ENCODE data around the gene FOXO3.

Gene FOXO3

GRCh38 chr6:108687921-108688320, 127.2 kb downstream of the FOXO3 start:
- TF ChIP-seq CTCF (conservative IDR thresholded peaks at IDR 0.05; ENCODE audit: low read depth), result no peak
- POLR2A ChIA-PET (ENCODE audit: low non-redundant PET), result no interaction called here
- CTCF ChIA-PET, result no interaction called here
- no peak for DNase-seq (ENCODE audit: low spot score)
- peak overlapping the region; percentile 63 for H3K27ac ChIP-seq

- no peak for TF ChIP-seq CTCF (conservative IDR thresholded peaks at IDR 0.05; ENCODE audit: low read depth)
- ChIA-PET CTCF (interaction anchor here (0.7 kb wide), 1 partner anchor 91 kb away, joined by 3 read pairs; no protein-coding TSS in a partner anchor), POLR2A (ENCODE audit: low non-redundant PET) (no interaction called here)
- DNase-seq (ENCODE audit: low spot score), result peak; percentile 99
- peak overlapping the region; percentile 93 for H3K27ac ChIP-seq
Observed at GRCh38 chr6:108689272-108690161, 128.8 kb downstream of the FOXO3 start.

GRCh38 chr6:108690326-108691049, 129.8 kb downstream of the FOXO3 start:
- TF ChIP-seq CTCF (conservative IDR thresholded peaks at IDR 0.05; ENCODE audit: low read depth), result no peak
- H3K27ac ChIP-seq, result peak overlapping the region; percentile 51
- POLR2A ChIA-PET (ENCODE audit: low non-redundant PET), result no interaction called here

GRCh38 chr6:108693430-108694154, 132.9 kb downstream of the FOXO3 start:
- CTCF ChIA-PET, result interaction anchor here (0.7 kb wide), 1 partner anchor 26 kb away, joined by 3 read pairs; no protein-coding TSS in a partner anchor
- TF ChIP-seq CTCF (conservative IDR thresholded peaks at IDR 0.05; ENCODE audit: low read depth), result no peak
- DNase-seq (ENCODE audit: low spot score), result no peak
- H3K27ac ChIP-seq, result peak overlapping the region; percentile 16
- POLR2A ChIA-PET (ENCODE audit: low non-redundant PET), result no interaction called here

More at GRCh38 chr6:108690326-108691049, 129.8 kb downstream of the FOXO3 start:
- CTCF ChIA-PET, result interaction anchor here (0.7 kb wide), 1 partner anchor 90 kb away, joined by 3 read pairs; no protein-coding TSS in a partner anchor
- peak; percentile 34 for DNase-seq (ENCODE audit: low spot score)

GRCh38 chr6:108694816-108695215, 134.1 kb downstream of the FOXO3 start:
- CTCF ChIA-PET, result interaction anchor here (0.6 kb wide), 1 partner anchor 104 kb away, joined by 3 read pairs; no protein-coding TSS in a partner anchor
- DNase-seq (ENCODE audit: low spot score), result peak; percentile 20
- no peak for TF ChIP-seq CTCF (conservative IDR thresholded peaks at IDR 0.05; ENCODE audit: low read depth)
- POLR2A ChIA-PET (ENCODE audit: low non-redundant PET), result no interaction called here
- no peak overlapping the region for H3K27ac ChIP-seq
